ENCODE measurements around the gene MVB12B.

MVB12B gene

DNA sequence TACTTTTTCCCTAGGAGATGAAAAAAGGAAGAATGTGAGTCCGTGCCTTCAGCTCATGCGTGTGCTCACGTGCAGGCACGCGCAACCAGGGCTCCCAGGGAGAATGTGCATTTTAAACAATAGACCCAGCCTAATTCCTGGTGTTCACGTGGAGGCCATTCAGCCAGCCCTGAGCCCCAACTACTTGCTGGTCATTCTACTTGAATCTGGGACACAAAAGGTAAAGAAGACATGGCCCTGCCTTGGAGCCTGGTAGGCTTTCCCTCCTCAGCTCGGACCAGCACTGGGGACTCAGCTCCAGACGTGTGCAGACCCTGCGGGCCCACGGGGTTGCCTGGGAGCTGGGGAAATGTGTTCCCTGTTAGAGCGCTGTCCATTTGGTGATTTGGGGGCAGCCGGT, 125.5 kb downstream of the MVB12B start:
- TF ChIP-seq, protein P1, sequence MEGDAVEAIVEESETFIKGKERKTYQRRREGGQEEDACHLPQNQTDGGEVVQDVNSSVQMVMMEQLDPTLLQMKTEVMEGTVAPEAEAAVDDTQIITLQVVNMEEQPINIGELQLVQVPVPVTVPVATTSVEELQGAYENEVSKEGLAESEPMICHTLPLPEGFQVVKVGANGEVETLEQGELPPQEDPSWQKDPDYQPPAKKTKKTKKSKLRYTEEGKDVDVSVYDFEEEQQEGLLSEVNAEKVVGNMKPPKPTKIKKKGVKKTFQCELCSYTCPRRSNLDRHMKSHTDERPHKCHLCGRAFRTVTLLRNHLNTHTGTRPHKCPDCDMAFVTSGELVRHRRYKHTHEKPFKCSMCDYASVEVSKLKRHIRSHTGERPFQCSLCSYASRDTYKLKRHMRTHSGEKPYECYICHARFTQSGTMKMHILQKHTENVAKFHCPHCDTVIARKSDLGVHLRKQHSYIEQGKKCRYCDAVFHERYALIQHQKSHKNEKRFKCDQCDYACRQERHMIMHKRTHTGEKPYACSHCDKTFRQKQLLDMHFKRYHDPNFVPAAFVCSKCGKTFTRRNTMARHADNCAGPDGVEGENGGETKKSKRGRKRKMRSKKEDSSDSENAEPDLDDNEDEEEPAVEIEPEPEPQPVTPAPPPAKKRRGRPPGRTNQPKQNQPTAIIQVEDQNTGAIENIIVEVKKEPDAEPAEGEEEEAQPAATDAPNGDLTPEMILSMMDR (conservative IDR thresholded peaks at IDR 0.05; ENCODE audit: low read depth), result no peak
- no peak for DNase-seq (ENCODE audit: low spot score)
- no peak overlapping the region for H3K27ac ChIP-seq
- CTCF ChIA-PET, result interaction anchor here (1.1 kb wide), 1 partner anchor 12 kb away, joined by 3 read pairs; no protein-coding TSS in a partner anchor
- POLR2A ChIA-PET (ENCODE audit: low non-redundant PET), result no interaction called here

DNA sequence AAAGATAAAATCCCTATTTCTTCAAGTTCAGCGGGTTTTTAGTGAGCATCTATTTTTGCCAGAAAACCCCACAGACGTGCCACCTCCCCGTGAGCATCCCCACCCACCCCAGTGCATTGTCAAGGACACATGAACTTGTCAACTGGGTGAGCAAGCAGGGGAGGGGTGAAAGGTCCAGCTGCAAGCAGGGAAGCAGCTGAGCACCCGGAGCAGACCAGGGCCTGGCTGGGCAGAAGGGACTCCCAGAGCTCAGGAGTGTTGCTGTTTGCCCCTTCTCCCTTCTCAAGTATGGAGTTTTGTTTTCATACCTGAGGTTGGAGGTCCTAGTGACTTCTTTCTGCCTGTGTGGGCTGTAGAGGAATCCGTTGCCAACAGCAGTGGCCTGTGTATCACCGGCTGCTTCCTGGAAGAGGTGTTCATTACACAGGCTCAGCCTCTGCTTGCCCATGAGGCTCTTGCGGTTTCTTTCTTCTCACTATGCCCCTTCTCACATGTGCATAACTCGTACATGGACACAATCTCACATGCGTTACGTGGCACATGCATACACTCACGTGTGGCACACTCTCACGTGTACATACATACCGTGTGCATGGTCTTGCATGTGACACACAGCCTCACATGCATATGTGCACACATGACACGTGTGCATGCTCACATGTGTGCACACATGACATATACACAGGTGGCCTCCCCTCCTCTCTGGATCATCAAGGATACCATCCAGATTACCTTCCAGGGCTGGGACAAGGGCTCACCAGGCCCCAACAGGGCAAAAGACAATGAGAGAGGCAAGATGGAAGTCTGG, 126.7 kb downstream of the MVB12B start:
- TF ChIP-seq, protein P1 (conservative IDR thresholded peaks at IDR 0.05; ENCODE audit: low read depth), result no peak
- CTCF ChIA-PET, result interaction anchor here (0.6 kb wide), 1 partner anchor 823 kb away, joined by 5 read pairs; no protein-coding TSS in a partner anchor
- POLR2A ChIA-PET (ENCODE audit: low non-redundant PET), result no interaction called here
- DNase-seq (ENCODE audit: low spot score), result no peak
- no peak overlapping the region for H3K27ac ChIP-seq

DNA sequence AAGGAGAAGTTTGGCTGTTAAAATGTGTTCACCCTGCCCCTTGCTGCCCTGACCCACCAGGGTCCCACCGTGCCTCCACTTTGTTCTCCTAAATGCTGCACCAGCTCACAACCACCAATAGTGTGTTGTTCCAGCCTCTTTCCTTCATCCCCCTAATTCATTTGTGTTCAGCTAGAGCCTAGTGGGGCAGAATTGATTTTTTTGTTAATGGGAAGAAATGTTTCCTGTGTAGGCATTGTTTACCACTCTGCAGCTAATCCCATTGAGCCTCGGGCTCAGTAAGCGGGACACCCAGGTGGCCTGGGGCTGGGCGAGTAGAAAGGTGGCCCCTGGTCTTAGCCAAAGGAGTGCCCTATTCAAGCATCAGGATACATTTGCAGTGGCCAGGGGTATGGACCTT, 127.6 kb downstream of the MVB12B start:
- ChIA-PET CTCF (no interaction called here), POLR2A (ENCODE audit: low non-redundant PET) (no interaction called here)
- H3K27ac ChIP-seq, result no peak overlapping the region
- DNase-seq (ENCODE audit: low spot score), result no peak
- TF ChIP-seq, protein P1 (conservative IDR thresholded peaks at IDR 0.05; ENCODE audit: low read depth), result no peak

DNA sequence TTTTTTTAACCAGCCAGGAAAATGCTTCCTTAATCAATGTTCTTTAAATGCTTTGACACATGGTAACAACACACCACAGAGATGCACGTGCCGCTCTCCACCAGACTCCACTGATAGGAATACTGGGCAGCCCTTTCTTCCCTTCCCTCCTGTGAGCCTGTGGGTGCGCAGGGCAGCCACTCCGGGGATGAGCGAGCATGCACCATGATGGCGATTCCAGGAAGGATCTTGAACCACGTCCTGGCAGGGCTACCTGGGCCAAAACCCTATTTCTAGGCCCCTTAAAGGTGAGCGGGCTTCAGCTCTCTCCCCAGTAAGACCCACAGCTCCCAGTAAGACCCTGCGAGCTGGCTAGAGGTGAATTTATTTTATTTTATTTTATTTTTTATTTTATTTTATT, 128.2 kb downstream of the MVB12B start:
- ChIA-PET CTCF (interaction anchor here (1.0 kb wide), 1 partner anchor 103 kb away, joined by 3 read pairs; no protein-coding TSS in a partner anchor), POLR2A (ENCODE audit: low non-redundant PET) (no interaction called here)
- TF ChIP-seq, protein P1 (conservative IDR thresholded peaks at IDR 0.05; ENCODE audit: low read depth), result no peak

DNA sequence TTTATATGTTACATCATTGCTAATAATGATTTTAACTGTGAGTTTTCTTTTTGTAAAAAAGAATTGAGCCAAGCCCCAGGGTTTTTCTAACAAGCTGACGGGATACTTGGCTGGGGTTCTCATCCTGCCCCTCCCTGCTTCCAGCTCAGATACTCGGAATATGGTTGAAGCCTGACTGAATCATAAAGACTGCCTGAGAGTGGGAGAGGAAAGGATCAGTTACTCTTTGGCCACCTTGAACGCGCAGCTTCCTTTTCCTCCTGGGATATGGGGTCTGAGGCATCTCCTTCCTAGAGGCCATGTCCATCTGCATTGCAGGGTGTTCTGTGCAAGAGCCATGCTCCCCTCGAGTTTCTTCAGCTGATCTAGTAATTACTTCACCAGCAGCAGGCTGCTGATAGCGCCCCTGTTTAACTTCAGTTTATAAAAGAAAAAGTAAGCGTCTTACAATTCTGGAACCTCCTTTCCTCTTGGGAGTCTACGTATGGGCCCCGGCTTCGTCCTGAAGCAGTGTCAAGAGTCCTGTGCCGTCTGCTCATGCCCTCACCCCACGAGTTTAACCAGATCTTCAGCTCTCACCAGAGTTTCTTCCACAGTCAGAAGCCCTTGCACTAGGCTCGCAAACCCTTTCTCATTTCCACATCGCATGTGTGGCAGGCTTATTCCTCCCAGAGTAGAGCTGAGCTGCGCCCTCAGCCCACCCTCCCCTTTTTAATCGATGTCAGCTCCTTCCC, 130.0 kb downstream of the MVB12B start:
- ChIA-PET CTCF (interaction anchor here (0.6 kb wide), 1 partner anchor 145 kb away, joined by 3 read pairs; no protein-coding TSS in a partner anchor), POLR2A (ENCODE audit: low non-redundant PET) (interaction anchor here (0.7 kb wide), 1 partner anchor 116 kb away, joined by 5 read pairs; no protein-coding TSS in a partner anchor)
- H3K27ac ChIP-seq, result no peak overlapping the region
- TF ChIP-seq, protein P1 (conservative IDR thresholded peaks at IDR 0.05; ENCODE audit: low read depth), result no peak
- DNase-seq (ENCODE audit: low spot score), result no peak

More for the DNA sequence above, 128.2 kb downstream of the MVB12B start:
- no peak overlapping the region for H3K27ac ChIP-seq
- DNase-seq (ENCODE audit: low spot score), result no peak

DNA sequence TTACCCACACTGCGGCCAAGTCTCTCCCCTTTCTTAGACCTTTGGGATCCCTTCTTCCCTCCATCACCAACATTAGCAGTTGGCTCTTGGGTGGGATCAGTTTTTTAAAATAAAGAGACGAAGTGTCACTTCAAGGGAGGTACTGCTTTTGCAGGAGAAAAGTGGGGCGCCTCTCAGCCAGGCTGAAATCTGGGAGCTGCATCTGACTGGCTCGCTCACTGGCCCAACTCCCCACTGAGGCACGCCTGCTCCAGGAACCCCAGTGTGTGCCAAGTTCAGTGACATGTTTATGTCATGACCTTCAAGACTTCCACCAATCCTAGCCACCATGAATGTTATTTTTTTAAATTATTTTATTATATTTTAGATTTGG, 130.5 kb downstream of the MVB12B start:
- POLR2A ChIA-PET (ENCODE audit: low non-redundant PET), result no interaction called here
- DNase-seq (ENCODE audit: low spot score), result no peak
- TF ChIP-seq, protein P1 (conservative IDR thresholded peaks at IDR 0.05; ENCODE audit: low read depth), result no peak
- CTCF ChIA-PET, result interaction anchor here (0.5 kb wide), 1 partner anchor 1248 kb away, joined by 3 read pairs; no protein-coding TSS in a partner anchor
- H3K27ac ChIP-seq, result no peak overlapping the region

Measured in RWPE1 (cell line).